HG03439 (cell line): ENCODE measurements around the gene TWF2.

Experiments used
- ATAC-seq: cut with Tn5 transposase; IDR thresholded peaks from one replicate; pipeline ENCODE4 v1.9.1; 2021; ENCODE audit warnings: mild to moderate bottlenecking, moderate library complexity; ENCODE audit not compliant: unreplicated experiment

TWF2 gene

GRCh38 chr3:52238193-52238760, 681 bp downstream of the TWF2 start:
- ATAC-seq = no peak

- no peak for ATAC-seq
These were observed 1.2 kb downstream of the TWF2 start for GRCh38 chr3:52237657-52238172.

GRCh38 chr3:52237006-52237656, 1.8 kb downstream of the TWF2 start:
- ATAC-seq = no peak

- ATAC-seq = no peak
These were observed 2.5 kb downstream of the TWF2 start for GRCh38 chr3:52236424-52236886.

GRCh38 chr3:52234516-52235447, 4.2 kb downstream of the TWF2 start:
- no peak for ATAC-seq

GRCh38 chr3:52233968-52234367, 5.0 kb downstream of the TWF2 start:
- no peak for ATAC-seq

GRCh38 chr3:52233108-52233591, 5.8 kb downstream of the TWF2 start:
- no peak for ATAC-seq

- ATAC-seq = no peak
These were observed 6.5 kb downstream of the TWF2 start for GRCh38 chr3:52232279-52233107.

- ATAC-seq = no peak
These were observed 7.3 kb downstream of the TWF2 start for GRCh38 chr3:52231502-52232278.

GRCh38 chr3:52230889-52231499, 8.0 kb downstream of the TWF2 start:
- ATAC-seq = no peak

GRCh38 chr3:52230461-52230860, 8.5 kb downstream of the TWF2 start:
- ATAC-seq = no peak

GRCh38 chr3:52229656-52230055, 9.3 kb downstream of the TWF2 start:
- ATAC-seq = no peak

- ATAC-seq = no peak
These were observed 10.1 kb downstream of the TWF2 start for GRCh38 chr3:52228751-52229291.

- ATAC-seq = no peak
These were observed 10.7 kb downstream of the TWF2 start for GRCh38 chr3:52228266-52228665.

- ATAC-seq = no peak
These were observed 11.2 kb downstream of the TWF2 start for GRCh38 chr3:52227766-52228165.

- no peak for ATAC-seq
These were observed 11.8 kb downstream of the TWF2 start for GRCh38 chr3:52227117-52227516.

GRCh38 chr3:52226229-52226817, 12.6 kb downstream of the TWF2 start:
- ATAC-seq = peak; percentile 7

GRCh38 chr3:52225452-52226228, 13.3 kb downstream of the TWF2 start, which contains the start of gene TLR9:
TSS of gene TLR9 (minus strand) at chr3:52225645. CDS start at chr3:52225529, 116 bp downstream.
- ATAC-seq = peak; percentile 80
